GM21723 (cell line): Measurements from ENCODE around the gene SLC8A1.

Source experiments
- ATAC-seq: cut with Tn5 transposase; IDR thresholded peaks from one replicate; pipeline ENCODE4 v1.9.1; 2021; ENCODE audit warnings: mild to moderate bottlenecking, moderate library complexity; ENCODE audit not compliant: unreplicated experiment

The SLC8A1 gene

DNA sequence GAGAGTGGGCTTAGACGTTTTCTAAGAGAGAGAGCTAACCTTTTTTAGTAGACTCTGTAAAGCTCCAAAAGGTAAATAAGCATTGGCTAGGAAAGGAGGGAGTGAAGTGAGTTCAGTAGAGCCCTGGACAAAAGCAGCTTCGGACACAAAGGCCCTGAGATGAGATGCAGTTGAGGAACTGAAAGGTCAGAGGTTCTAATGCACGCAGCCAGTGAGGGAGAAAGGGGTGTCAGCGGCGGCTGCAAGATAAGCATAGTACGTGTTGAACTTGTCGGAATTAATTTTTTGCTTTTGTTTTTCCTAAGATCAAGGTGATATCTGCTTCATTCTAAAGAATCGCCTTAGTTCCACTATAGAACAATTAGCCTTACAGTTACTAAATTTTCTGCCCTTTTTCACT, 11.2 kb upstream of the SLC8A1 start:
- ATAC-seq: no peak

GRCh38 chr2:40458271-40458794, 6.4 kb upstream of the SLC8A1 start:
- ATAC-seq: no peak

DNA sequence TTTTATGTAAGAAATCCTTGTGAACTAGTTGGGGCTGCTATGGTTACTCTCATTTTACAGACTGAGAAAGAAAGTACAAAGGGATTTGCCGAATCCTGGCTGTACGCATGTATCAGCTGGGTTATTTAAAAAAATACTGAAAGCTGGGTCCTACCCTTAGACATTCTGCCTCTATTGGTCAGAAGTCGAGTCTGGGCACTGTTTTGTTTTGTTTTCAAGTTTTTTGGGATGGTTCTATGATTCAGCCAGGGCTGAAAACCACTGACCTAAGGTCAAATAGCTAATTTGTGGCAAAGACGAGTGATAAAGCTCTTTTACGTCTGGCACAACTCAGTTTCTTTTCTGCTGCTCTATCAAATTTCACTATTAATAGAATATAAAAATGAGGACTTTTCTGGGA, 5.9 kb upstream of the SLC8A1 start:
- no peak for ATAC-seq

GRCh38 chr2:40457366-40457765, 5.5 kb upstream of the SLC8A1 start:
- ATAC-seq: no peak

DNA sequence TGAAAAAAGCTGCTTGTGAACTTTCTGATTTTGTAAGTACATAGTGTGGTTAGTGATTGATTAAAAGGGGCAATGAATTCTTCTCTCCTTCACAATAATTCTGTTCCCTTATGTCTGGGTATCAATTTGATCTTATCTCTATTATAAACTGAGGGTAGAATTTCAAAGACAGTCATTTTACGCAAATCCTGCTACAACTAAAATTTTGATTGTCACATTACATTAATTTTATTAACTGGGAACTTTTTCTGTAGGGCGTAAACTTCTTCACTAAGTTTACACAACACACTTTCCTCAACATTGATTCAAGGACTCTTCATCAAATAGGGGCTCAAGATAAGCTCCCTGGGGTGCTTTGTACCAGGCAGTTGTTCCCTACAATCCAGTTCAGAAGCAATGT, 5.0 kb upstream of the SLC8A1 start:
- ATAC-seq: no peak

DNA sequence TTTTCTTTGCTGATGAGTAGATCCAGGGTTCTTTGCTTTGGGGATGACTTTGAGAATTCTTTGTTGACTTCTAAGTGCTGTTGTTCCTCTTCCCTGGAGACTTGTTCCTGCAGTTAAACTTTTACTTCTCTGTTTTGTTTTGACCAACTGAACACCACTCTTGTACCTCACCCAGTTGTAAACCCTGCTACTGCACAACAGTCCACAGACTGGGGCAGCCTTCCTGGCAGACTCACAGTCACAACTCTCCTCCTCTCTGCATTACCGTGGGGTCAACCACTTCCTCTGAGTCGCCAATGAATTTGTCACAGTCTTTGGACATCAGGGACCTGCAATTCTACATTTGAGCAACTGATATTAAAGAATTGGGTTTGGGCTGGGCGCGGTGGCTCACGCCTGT, 3.8 kb upstream of the SLC8A1 start:
- no peak for ATAC-seq

- no peak for ATAC-seq
These were observed 2.4 kb upstream of the SLC8A1 start for GRCh38 chr2:40454321-40454720.

DNA sequence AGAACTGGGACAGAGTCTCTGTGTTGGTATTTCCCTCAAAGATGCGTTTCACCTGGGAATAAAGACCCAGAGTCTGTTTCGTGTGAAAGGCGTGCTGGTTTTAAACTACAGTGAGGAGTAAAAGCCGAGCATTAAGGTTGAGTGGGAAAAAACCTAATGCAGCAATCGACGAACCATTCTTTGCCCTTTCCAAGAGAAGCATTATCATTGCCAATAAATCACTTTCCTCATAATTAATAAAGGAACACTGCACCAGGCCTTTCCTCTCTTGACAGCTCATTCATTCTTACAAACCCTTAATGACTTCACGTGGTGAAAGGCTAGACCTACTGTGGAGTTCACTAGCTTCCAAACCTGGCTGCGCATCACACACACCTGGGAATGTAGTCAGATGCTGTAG, 896 bp upstream of the SLC8A1 start:
- ATAC-seq: no peak

DNA sequence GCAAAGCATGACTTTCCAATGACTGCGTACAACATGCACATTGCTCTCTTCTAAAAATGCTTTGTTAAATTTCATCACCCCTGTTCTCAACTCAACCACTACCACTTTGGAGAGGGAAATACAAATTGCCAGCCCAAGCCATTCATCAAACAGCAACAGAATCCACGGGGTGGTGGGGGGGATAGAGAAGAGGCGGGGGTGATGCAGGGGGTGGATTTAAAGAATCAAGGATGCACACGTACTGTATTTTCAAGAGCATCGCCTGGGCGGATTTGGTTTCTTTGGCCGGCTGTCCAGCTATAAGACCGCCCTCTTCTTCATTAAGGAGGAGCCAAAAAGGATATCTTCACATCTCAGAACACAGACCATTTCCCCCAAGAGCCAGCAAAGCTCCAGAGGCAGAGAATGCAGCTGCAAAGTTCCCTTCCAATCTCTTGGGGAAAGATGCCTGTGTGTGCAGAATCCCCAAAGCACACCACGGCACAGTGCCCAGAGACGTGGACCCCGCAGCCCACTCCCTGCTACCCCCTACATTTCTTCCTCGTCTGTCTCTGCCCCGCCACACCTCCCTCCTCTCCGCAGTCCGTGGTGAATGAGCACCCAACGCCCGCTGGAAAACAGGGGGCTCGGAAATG, 977 bp downstream of the SLC8A1 start:
- ATAC-seq: no peak

GRCh38 chr2:40450066-40450795, 1.7 kb downstream of the SLC8A1 start:
- ATAC-seq: no peak

- ATAC-seq: no peak
These were observed 3.3 kb downstream of the SLC8A1 start for GRCh38 chr2:40448476-40449079.

DNA sequence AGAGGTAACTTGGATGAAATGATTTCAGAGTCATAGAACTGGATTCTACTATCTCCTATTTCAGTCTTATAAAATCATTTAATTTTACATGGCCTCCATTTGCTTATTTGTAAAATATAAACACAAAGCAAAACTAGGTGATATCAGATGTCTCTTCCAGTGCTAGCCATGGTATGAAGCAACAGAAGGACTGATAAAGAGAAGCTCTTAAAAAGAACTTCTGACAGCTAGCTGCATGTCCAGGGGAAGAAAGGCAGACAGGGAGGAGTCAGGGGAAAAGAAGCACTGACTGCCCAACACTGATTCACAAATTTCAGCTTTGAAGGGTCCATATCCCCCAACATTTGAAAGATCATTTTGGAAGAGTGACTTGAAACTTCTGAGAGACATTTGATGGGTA, 6.4 kb downstream of the SLC8A1 start:
- no peak for ATAC-seq

GRCh38 chr2:40440835-40441234, 11.1 kb downstream of the SLC8A1 start:
- ATAC-seq: no peak

GRCh38 chr2:40439473-40439872, 12.4 kb downstream of the SLC8A1 start:
- ATAC-seq: no peak

DNA sequence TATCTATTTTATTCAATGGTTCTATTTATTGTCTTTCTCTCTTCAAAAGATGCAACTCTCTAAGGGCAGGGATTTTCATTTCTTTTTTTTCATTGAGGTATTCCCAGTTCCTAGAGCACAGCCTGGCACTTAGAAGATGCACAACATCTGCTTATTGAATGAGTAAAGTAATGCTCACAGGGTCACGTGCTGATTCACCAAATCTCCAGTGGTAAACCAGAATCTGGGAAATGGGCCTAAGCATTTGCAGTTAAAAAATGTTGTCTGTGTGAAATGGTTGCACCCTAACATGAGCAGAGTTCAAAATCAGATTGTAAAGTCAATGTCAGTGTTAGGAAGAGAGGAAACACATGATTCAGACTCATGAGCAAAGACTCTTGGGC, 15.8 kb downstream of the SLC8A1 start:
- no peak for ATAC-seq

- no peak for ATAC-seq
These were observed 16.3 kb downstream of the SLC8A1 start for GRCh38 chr2:40435426-40436092.

DNA sequence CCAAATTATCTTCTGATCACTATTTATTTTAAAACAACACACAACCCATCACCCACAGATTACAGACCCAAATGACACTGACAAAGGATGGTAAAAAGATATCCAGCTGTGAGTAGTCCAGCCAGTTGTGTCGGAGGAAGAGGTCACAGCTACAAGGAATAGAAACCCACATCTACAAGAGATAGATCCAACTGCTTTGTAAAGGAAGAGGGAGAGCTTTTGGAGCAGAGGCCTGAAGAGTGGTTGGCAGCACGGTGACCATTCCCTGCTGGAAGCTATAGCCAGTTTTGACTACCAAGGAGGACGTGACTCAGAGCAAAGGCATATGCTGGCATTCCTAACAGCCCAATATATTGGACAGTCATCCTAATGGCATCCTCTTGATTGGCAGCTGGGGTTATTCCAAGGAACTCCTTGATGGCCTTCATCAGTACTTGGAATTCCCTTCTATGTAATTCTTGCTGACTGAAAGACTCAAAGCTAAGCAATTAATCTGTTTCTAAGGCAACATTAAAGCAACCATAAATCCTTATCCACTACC, 17.1 kb downstream of the SLC8A1 start:
- ATAC-seq: no peak

GRCh38 chr2:40433736-40434135, 18.2 kb downstream of the SLC8A1 start:
- ATAC-seq: no peak

DNA sequence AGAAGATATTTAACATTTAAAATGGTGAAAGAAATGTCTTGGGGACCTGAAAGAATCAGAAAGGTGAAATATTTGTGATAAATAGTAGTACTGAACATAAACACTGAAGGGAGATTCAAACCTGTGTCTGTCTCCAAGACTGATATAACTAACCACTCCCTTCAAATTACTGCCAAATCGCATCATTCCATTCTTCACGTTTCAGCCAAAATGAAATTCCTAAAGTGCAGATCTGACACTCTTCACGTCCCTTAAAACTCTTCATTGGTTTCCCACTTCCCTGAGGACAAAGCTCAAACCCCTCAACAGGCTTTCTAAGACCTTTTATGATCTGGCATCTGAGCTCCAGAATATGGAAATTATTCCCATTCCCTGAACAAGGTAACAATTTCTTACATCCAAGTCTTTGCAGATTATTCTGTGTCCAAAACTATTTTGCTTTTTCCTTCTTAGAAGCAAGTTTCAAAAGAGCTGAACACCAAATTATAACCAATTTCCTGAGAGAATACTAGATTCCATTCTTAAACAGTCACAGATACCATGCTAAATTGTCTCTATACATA, 18.9 kb downstream of the SLC8A1 start:
- ATAC-seq: no peak

DNA sequence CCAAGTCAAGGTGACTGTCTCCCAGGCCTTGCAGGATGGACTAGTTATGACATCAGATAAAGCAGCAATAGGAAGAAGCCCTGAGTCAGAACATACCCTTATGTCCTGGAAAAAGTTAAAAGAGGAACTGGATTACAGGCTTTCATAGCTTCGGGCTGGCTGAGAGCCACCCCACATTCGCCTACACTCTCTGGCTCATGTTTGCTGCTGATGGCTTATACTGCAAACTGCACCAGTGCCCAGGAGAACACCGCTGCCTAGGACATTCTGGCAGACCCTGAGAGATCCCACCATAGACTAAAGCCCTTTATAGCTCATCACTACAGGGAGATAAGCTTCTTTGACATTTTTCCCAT, 20.3 kb downstream of the SLC8A1 start:
- no peak for ATAC-seq
